D721Med (cell line): ENCODE results near the gene PBX3.

Experiments
- DNase-seq: peaks from one replicate; pipeline ENCODE4 v3.0.0; 2011; ENCODE audit warnings: low spot score; ENCODE audit not compliant: insufficient read length
- FAIRE-seq: peaks from 2 replicates; lab custom pipeline; 2011; peaks lifted over from hg19 to GRCh38; lab: Jason Lieb, UNC
- CTCF ChIP-seq: IDR thresholded peaks from 2 replicates; pipeline ENCODE4 v1.5.1; 2012; ENCODE audit warnings: mild to moderate bottlenecking, control low read depth; ENCODE audit not compliant: insufficient read depth; ENCODE audit errors: missing control alignments

The PBX3 gene

DNA sequence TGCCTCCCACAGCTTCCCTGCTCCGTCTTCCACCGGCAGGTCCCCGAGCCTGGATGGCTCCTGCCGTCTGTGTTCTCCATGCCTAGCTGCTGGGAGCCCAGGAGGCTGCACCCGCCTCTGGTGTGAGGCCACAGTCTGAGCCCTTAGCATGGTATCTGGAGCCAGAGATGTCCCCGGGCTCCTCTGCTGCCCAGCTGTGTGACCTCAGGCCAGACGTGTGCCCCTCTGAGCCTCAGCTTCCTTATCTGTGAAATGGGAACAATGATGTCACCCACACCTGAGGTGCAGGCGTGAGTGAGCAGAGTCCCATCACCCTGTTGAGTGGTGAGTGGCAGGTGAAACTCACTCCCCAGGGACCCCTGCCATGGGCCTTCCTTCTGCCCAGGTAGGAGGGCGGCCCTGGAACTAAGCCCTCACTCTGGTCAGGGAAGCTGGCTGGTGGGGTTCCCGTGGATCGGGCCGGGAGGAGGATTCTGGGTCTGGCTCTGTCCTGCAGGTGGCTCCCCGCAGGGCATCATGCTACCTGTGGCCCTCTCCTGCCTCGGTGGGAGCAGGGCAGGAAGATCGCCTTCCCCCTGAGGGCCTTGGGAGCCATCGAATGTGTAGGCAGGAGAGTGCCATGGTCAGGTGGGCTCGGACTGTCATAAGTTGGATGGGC lies 239.0 kb downstream of the PBX3 start:
- TF ChIP-seq CTCF: no peak
- DNase-seq: no peak
- no peak for FAIRE-seq

DNA sequence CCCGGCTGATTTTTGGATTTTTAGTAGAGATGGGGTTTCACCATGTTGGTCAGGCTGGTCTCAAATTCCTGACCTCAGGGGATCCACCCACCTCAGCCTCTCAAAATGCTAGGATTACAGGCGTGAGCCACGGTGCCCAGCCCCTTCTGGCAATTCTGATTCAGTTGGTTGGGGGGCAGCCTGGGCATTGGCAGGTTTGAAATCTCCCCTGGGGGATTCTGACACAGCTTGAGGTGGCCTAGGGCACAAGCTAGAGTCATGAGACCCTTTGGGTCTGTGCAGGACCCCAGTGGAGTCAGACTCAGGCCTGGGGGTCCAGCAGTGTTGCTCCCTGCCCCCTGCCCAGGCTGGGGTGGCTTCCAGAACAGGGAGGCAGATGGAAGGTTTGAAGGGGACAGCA lies 239.8 kb downstream of the PBX3 start:
- FAIRE-seq (no peak), DNase-seq (no peak)
- TF ChIP-seq CTCF: no peak

GRCh38 chr9:125987420-125987819 lies 240.2 kb downstream of the PBX3 start:
- TF ChIP-seq CTCF: no peak
- no peak for FAIRE-seq
- no peak for DNase-seq

DNA sequence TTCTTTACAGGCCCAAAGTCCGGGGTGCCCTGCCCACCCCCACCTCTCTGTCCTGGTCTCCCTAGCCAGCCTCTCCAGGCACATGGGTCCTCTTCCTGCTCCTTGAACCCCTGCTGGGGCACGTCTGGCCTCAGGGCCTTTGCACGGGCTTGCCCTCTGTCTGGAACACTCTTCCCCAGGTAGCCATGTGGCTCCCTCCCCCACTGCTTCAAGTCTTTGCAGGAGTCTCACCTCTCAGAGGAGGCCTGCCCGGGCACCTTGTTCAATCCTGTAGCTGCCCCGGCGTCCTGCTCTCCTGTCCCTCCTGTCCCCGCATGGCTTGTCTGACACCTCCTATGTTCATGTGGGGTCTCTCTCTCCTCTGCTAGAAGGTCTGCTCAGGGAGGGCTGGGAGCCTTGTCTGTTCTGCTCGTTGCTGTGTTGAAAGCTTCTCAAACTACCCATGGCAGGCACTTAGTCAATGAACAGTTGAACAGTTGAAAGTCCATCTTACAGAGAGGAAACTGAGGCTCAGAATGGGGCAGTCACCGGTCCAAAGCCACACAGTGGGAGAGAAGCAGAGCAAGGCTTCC lies 241.4 kb downstream of the PBX3 start:
- TF ChIP-seq CTCF: no peak
- FAIRE-seq (no peak), DNase-seq (no peak)

- DNase-seq (no peak), FAIRE-seq (no peak)
- TF ChIP-seq CTCF: no peak
Measured at GRCh38 chr9:125989090-125989501, 241.9 kb downstream of the PBX3 start.

GRCh38 chr9:125989524-125990180 lies 242.5 kb downstream of the PBX3 start:
- DNase-seq (no peak), FAIRE-seq (no peak)
- no peak for TF ChIP-seq CTCF
